GM19035 (cell line): ENCODE data around the gene ZNF778.

Source experiments
- ATAC-seq: cut with Tn5 transposase; IDR thresholded peaks from one replicate; pipeline ENCODE4 v1.9.1; 2021; ENCODE audit not compliant: unreplicated experiment

The ZNF778 gene

GRCh38 chr16:89217388-89218191 lies at the start of gene ZNF778:
TSS of gene ZNF778 (plus strand) at chr16:89217703. CDS start at chr16:89221128, 3,425 bp downstream.
- ATAC-seq, result peak; percentile 82

- ATAC-seq, result no peak
Measured at GRCh38 chr16:89168381-89169189, 48.9 kb upstream of the ZNF778 start.

GRCh38 chr16:89169778-89170177 lies 47.7 kb upstream of the ZNF778 start:
- ATAC-seq, result no peak

GRCh38 chr16:89170346-89171215 lies 46.9 kb upstream of the ZNF778 start:
- ATAC-seq, result peak; percentile 1

GRCh38 chr16:89171216-89172170 lies 46.0 kb upstream of the ZNF778 start, which contains the start of gene CDH15:
TSS of gene CDH15 (plus strand) at chr16:89171748. CDS start at chr16:89171832, 84 bp downstream.
- ATAC-seq, result peak; percentile 76

- no peak for ATAC-seq
Measured at GRCh38 chr16:89172171-89172527, 45.4 kb upstream of the ZNF778 start.

- ATAC-seq, result no peak
Measured at GRCh38 chr16:89172528-89173173, 44.9 kb upstream of the ZNF778 start.

GRCh38 chr16:89173174-89173921 lies 44.2 kb upstream of the ZNF778 start:
- ATAC-seq, result no peak

GRCh38 chr16:89174055-89174827 lies 43.3 kb upstream of the ZNF778 start:
- ATAC-seq, result no peak

GRCh38 chr16:89174877-89175276 lies 42.6 kb upstream of the ZNF778 start:
- no peak for ATAC-seq

- no peak for ATAC-seq
Measured at GRCh38 chr16:89175280-89176146, 42.0 kb upstream of the ZNF778 start.

- no peak for ATAC-seq
Measured at GRCh38 chr16:89176147-89176690, 41.3 kb upstream of the ZNF778 start.

- ATAC-seq, result no peak
Measured at GRCh38 chr16:89176717-89177116, 40.8 kb upstream of the ZNF778 start.

GRCh38 chr16:89177501-89177900 lies 40.0 kb upstream of the ZNF778 start:
- ATAC-seq, result no peak

GRCh38 chr16:89178453-89179147 lies 38.9 kb upstream of the ZNF778 start:
- no peak for ATAC-seq

- ATAC-seq, result no peak
Measured at GRCh38 chr16:89179148-89179484, 38.4 kb upstream of the ZNF778 start.
